Measurements from ENCODE around the gene PI4KA. TPM values are rescaled to one million over a fixed set of nuclear protein-coding genes. Genes with fewer than 3 reads are reported as not detected.
A peak's percentile ranks its signal among the peaks of the same experiment; 100 is the strongest.

PI4KA gene
- polyA plus RNA-seq, 1 of the 3 experiments (the other 2 are of a cell fraction), result 30.0 TPM

DNA sequence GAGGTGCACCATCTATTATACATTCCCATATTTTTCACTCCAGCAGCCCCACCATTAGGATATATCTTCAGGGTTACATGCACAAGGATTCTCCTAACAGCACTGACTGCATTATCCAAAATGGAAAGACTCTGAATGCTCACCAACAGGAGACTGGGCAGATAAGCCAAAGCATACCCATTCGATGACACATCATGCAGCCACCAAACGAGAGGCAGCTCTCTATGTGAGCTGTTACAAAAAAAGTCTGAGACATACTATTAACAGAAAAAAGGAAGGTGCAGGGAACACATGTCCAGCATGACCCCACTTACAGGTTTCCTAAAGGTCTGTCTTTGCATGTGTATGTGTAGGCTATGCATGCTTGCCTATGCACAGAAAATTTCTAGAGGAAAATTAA is 97.1 kb downstream of the PI4KA start:
- Histone ChIP-seq H3K4me1 (ENCODE audit: control insufficient read depth in 1 of 2, insufficient read depth in 2 of 2, low read depth in 1 of 2, low read length in 1 of 2) (no peaks in the 10 kb centered on the region), H3F3A (replicated peaks; ENCODE audit: insufficient read depth) (no peaks in the 10 kb centered on the region), H3K27ac (ENCODE audit: low read depth in 2 of 2, low read length in 1 of 2) (no peak overlapping the region), H3K4me2 (no peak overlapping the region), H3K79me2 (ENCODE audit: insufficient read depth) (no peaks in the 10 kb centered on the region), H3K36me3 (replicated peaks in 1 of 2; ENCODE audit: control insufficient read depth in 1 of 2, insufficient read depth in 2 of 2, low read length in 1 of 2) (peaks cover 6 to 29% of the 10 kb centered on the region in 2 experiments), H3K27me3 (ENCODE audit: insufficient read depth) (no peaks in the 10 kb centered on the region), H3K4me3 (ENCODE audit: low read depth in 2 of 2, low read length in 1 of 2) (no peak overlapping the region), H3K9me2 (no peaks in the 10 kb centered on the region), H2AFZ (ENCODE audit: low read depth) (no peak overlapping the region), H4K20me1 (ENCODE audit: insufficient read depth) (no peaks in the 10 kb centered on the region), H3K9ac (no peak overlapping the region), H3K9me3 (no peaks in the 10 kb centered on the region)
- ChIA-PET POLR2A (no interaction called here), CTCF (interaction anchor here (1.2 to 3.1 kb wide), 3 partner anchors 18 to 22 kb away, joined by 3 to 15 read pairs (median 7); no protein-coding TSS in a partner anchor)
- 81% methylated on average over 2 of the region's 2 CpGs for WGBS (ENCODE audit: low lambda C conversion rate)
- no peak for DNase-seq
- TF ChIP-seq FOSL2 (IDR thresholded peaks at IDR 0.05; ENCODE audit: borderline replicate concordance, low read depth), result peak; percentile 22; the same call in 1 of the 2 replicates
- TF ChIP-seq MAX (IDR thresholded peaks at IDR 0.05; ENCODE audit: low read depth), result no peak
- no peak for TF ChIP-seq JUND (IDR thresholded peaks at IDR 0.05)
- TF ChIP-seq, protein P1, sequence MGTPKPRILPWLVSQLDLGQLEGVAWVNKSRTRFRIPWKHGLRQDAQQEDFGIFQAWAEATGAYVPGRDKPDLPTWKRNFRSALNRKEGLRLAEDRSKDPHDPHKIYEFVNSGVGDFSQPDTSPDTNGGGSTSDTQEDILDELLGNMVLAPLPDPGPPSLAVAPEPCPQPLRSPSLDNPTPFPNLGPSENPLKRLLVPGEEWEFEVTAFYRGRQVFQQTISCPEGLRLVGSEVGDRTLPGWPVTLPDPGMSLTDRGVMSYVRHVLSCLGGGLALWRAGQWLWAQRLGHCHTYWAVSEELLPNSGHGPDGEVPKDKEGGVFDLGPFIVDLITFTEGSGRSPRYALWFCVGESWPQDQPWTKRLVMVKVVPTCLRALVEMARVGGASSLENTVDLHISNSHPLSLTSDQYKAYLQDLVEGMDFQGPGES (IDR thresholded peaks at IDR 0.05; ENCODE audit: low read depth, low read length), result no peak

DNA sequence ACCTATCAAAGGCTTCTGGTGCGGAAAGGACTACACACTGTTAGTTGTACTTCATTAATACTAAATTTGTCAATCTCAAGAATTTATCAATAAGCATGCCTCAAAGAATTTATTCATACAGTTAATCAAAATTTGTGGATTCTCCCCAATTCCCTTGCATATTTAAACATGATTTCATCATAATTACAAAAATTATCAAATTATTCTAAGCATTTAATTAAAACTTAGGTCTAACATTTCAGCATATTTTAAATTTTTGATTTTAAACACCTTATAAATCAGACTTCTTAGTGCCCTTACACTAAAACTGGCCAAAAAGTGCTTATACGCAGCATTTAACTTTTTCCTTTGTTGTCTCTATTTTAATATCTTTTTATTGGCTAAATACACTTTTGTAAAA is 98.5 kb downstream of the PI4KA start:
- ChIA-PET CTCF (interaction anchor here (0.7 to 3.1 kb wide), 4 partner anchors 10 to 196 kb away, joined by 3 to 15 read pairs (median 4); no protein-coding TSS in a partner anchor), POLR2A (no interaction called here)
- Histone ChIP-seq H3K36me3 (replicated peaks in 1 of 2; ENCODE audit: control insufficient read depth in 1 of 2, insufficient read depth in 2 of 2, low read length in 1 of 2) (peaks cover 8 to 22% of the 10 kb centered on the region in 2 experiments), H3F3A (replicated peaks; ENCODE audit: insufficient read depth) (no peaks in the 10 kb centered on the region), H3K27ac (ENCODE audit: low read depth in 2 of 2, low read length in 1 of 2) (no peak overlapping the region), H2AFZ (ENCODE audit: low read depth) (no peak overlapping the region), H4K20me1 (ENCODE audit: insufficient read depth) (no peaks in the 10 kb centered on the region), H3K4me3 (ENCODE audit: low read depth in 2 of 2, low read length in 1 of 2) (no peak overlapping the region), H3K9me2 (no peaks in the 10 kb centered on the region), H3K9ac (no peak overlapping the region), H3K79me2 (ENCODE audit: insufficient read depth) (no peaks in the 10 kb centered on the region), H3K9me3 (no peaks in the 10 kb centered on the region), H3K4me2 (no peak overlapping the region), H3K4me1 (ENCODE audit: control insufficient read depth in 1 of 2, insufficient read depth in 2 of 2, low read depth in 1 of 2, low read length in 1 of 2) (no peaks in the 10 kb centered on the region), H3K27me3 (ENCODE audit: insufficient read depth) (no peaks in the 10 kb centered on the region)
- TF ChIP-seq NFIC (IDR thresholded peaks at IDR 0.05; ENCODE audit: borderline replicate concordance) (no peak), POLR2AphosphoS5 (IDR thresholded peaks at IDR 0.05; ENCODE audit: low read depth, low read length) (no peak), MEF2A (IDR thresholded peaks at IDR 0.05; ENCODE audit: borderline replicate concordance, low read depth) (no peak), GABPA (IDR thresholded peaks at IDR 0.05; ENCODE audit: low read depth) (no peak), MXI1 (IDR thresholded peaks at IDR 0.05; ENCODE audit: low read depth, low read length) (no peak), TAF1 (IDR thresholded peaks at IDR 0.05; ENCODE audit: borderline replicate concordance, low read depth, low read length) (no peak), PBX3 (IDR thresholded peaks at IDR 0.05) (no peak), EP300 (IDR thresholded peaks at IDR 0.05; ENCODE audit: borderline replicate concordance in 1 of 2, low read depth in 1 of 2, low read length in 1 of 2) (no peak), FOSL2 (IDR thresholded peaks at IDR 0.05; ENCODE audit: borderline replicate concordance, low read depth) (no peak), ELF1 (IDR thresholded peaks at IDR 0.05) (no peak), RXRA (IDR thresholded peaks at IDR 0.05; ENCODE audit: borderline replicate concordance, low read depth) (no peak), CHD2 (IDR thresholded peaks at IDR 0.05; ENCODE audit: low read length, partially characterized antibody) (no peak), RCOR1 (IDR thresholded peaks at IDR 0.05; ENCODE audit: low read length) (no peak), RAD21 (IDR thresholded peaks at IDR 0.05; ENCODE audit: low read length) (no peak)
- TF ChIP-seq, protein P2, sequence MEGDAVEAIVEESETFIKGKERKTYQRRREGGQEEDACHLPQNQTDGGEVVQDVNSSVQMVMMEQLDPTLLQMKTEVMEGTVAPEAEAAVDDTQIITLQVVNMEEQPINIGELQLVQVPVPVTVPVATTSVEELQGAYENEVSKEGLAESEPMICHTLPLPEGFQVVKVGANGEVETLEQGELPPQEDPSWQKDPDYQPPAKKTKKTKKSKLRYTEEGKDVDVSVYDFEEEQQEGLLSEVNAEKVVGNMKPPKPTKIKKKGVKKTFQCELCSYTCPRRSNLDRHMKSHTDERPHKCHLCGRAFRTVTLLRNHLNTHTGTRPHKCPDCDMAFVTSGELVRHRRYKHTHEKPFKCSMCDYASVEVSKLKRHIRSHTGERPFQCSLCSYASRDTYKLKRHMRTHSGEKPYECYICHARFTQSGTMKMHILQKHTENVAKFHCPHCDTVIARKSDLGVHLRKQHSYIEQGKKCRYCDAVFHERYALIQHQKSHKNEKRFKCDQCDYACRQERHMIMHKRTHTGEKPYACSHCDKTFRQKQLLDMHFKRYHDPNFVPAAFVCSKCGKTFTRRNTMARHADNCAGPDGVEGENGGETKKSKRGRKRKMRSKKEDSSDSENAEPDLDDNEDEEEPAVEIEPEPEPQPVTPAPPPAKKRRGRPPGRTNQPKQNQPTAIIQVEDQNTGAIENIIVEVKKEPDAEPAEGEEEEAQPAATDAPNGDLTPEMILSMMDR (IDR thresholded peaks at IDR 0.05), result no peak
- DNase-seq, result no peak
- 97% methylated on average over 2 of the region's 2 CpGs for WGBS (ENCODE audit: low lambda C conversion rate)

Measured in SK-N-SH (cell line).